H9 (cell line): Measurements from ENCODE around the gene CFAP410. TPM values are rescaled to one million over a fixed set of nuclear protein-coding genes. Genes with fewer than 3 reads are reported as not detected.

Experiments
- DNase-seq: peaks from one replicate; pipeline ENCODE4 v3.0.0-alpha.2; 2017
- H2AFZ ChIP-seq: one replicate; pipeline ENCODE4 v1.6.1; 2013; ENCODE audit warnings: mild to moderate bottlenecking, low read length, control low read depth, moderate library complexity
- H2AK5ac ChIP-seq: 2 replicates; pipeline ENCODE4 v1.6.1; 2013; ENCODE audit warnings: low read length, control low read depth, mixed read lengths; ENCODE audit not compliant: insufficient read length
- H2BK120ac ChIP-seq: one replicate; pipeline ENCODE4 v1.6.1; 2013; ENCODE audit warnings: low read depth, mild to moderate bottlenecking, low read length, control low read depth, inconsistent platforms; ENCODE audit not compliant: poor library complexity, severe bottlenecking
- H2BK12ac ChIP-seq: 2 replicates; pipeline ENCODE4 v1.6.1; 2013; ENCODE audit warnings: low read length, control low read depth, mixed read lengths, low read depth; ENCODE audit not compliant: insufficient read length
- H2BK15ac ChIP-seq: 2 replicates; pipeline ENCODE4 v1.6.1; 2013; ENCODE audit warnings: low read depth, low read length, control low read depth
- H2BK20ac ChIP-seq: one replicate; pipeline ENCODE4 v1.6.1; 2013; ENCODE audit warnings: low read depth, mild to moderate bottlenecking, low read length, control low read depth, inconsistent platforms; ENCODE audit not compliant: poor library complexity, severe bottlenecking
- H2BK5ac ChIP-seq: 2 replicates; pipeline ENCODE4 v1.6.1; 2013; ENCODE audit warnings: low read length, control low read depth, mixed read lengths; ENCODE audit not compliant: insufficient read length
- H3K14ac ChIP-seq: 2 replicates; pipeline ENCODE4 v1.6.1; 2013; ENCODE audit warnings: low read length, control low read depth; ENCODE audit not compliant: insufficient read depth
- H3K18ac ChIP-seq: 2 replicates; pipeline ENCODE4 v1.6.1; 2013; ENCODE audit warnings: low read depth, mild to moderate bottlenecking, mixed read lengths, low read length, control low read depth; ENCODE audit not compliant: insufficient read length
- H3K23ac ChIP-seq: 2 replicates; pipeline ENCODE4 v1.6.1; 2013; ENCODE audit warnings: low read length, control low read depth, mixed read lengths, low read depth; ENCODE audit not compliant: insufficient read length
- H3K23me2 ChIP-seq: 2 replicates; pipeline ENCODE4 v1.6.1; 2013; ENCODE audit warnings: low read depth, mild to moderate bottlenecking, mixed read lengths, low read length, control low read depth; ENCODE audit not compliant: insufficient read length, poor library complexity, severe bottlenecking
- H3K27ac ChIP-seq: 2 replicates; pipeline ENCODE4 v1.5.1; 2013; ENCODE audit warnings: low read length, control low read depth, mixed read lengths, low read depth; ENCODE audit not compliant: insufficient read length
- H3K27me3 ChIP-seq: 2 replicates; pipeline ENCODE4 v1.6.1; 2013; ENCODE audit warnings: low read length, control low read depth, inconsistent platforms; ENCODE audit not compliant: insufficient read depth
- H3K4ac ChIP-seq: 2 replicates; pipeline ENCODE4 v1.6.1; 2013; ENCODE audit warnings: low read depth, mild to moderate bottlenecking, control low read depth, inconsistent platforms, low read length, moderate library complexity
- H3K4me1 ChIP-seq: 2 replicates; pipeline ENCODE4 v1.6.1; 2013; ENCODE audit warnings: low read length, control low read depth, inconsistent platforms; ENCODE audit not compliant: insufficient read depth
- H3K4me2 ChIP-seq: 2 replicates; pipeline ENCODE4 v1.6.1; 2013; ENCODE audit warnings: low read length, control low read depth, mixed read lengths; ENCODE audit not compliant: insufficient read length, insufficient read depth
- H3K56ac ChIP-seq: 2 replicates; pipeline ENCODE4 v1.6.1; 2013; ENCODE audit warnings: low read depth, mild to moderate bottlenecking, mixed read lengths, low read length, control low read depth; ENCODE audit not compliant: insufficient read length
- H3K79me1 ChIP-seq: 2 replicates; pipeline ENCODE4 v1.6.1; 2013; ENCODE audit warnings: low read depth, mild to moderate bottlenecking, moderate library complexity, low read length, control low read depth, inconsistent platforms; ENCODE audit not compliant: insufficient read depth, poor library complexity, severe bottlenecking
- H3K79me2 ChIP-seq: 2 replicates; pipeline ENCODE4 v1.6.1; 2013; ENCODE audit warnings: low read length, control low read depth, inconsistent platforms; ENCODE audit not compliant: insufficient read depth
- H3K9ac ChIP-seq: 2 replicates; pipeline ENCODE4 v1.6.1; 2013; ENCODE audit warnings: low read length, control low read depth, mixed read lengths; ENCODE audit not compliant: insufficient read length; ENCODE audit errors: extremely low read depth
- H3K9me3 ChIP-seq: one replicate; pipeline ENCODE4 v1.6.1; 2013; ENCODE audit warnings: low read depth, low read length, inconsistent platforms; ENCODE audit not compliant: control insufficient read depth
- H3T11ph ChIP-seq: one replicate; pipeline ENCODE4 v1.6.1; 2013; ENCODE audit warnings: mild to moderate bottlenecking, low read length, control low read depth, inconsistent platforms
- H4K20me1 ChIP-seq: one replicate; pipeline ENCODE4 v1.6.1; 2013; ENCODE audit not compliant: control insufficient read depth, insufficient read length, insufficient read depth
- H4K5ac ChIP-seq: 2 replicates; pipeline ENCODE4 v1.6.1; 2013; ENCODE audit warnings: low read depth, mild to moderate bottlenecking, mixed read lengths, low read length, control low read depth; ENCODE audit not compliant: insufficient read length
- H4K8ac ChIP-seq: replicated peaks from 2 replicates; pipeline ENCODE4 v1.6.1; 2013; ENCODE audit warnings: low read length, control low read depth, mixed read lengths, low read depth; ENCODE audit not compliant: insufficient read length
- H4K91ac ChIP-seq: 2 replicates; pipeline ENCODE4 v1.6.1; 2013; ENCODE audit warnings: low read depth, mild to moderate bottlenecking, moderate library complexity, mixed read lengths, low read length, control low read depth; ENCODE audit not compliant: insufficient read length
- H3K27ac Mint-ChIP-seq, 3 experiments: 2 replicates in 2 of 3; 3 replicates in 1 of 3; pipeline ENCODE4 v1.8.0; 2020 to 2021; ENCODE audit warnings: mixed read lengths in 3 of 3, mild to moderate bottlenecking in 1 of 3, moderate library complexity in 1 of 3
- H3K27me3 Mint-ChIP-seq: 2 replicates; pipeline ENCODE4 v1.8.0; 2021; ENCODE audit warnings: low read depth, mild to moderate bottlenecking, moderate library complexity, mixed read lengths
- H3K36me3 Mint-ChIP-seq, 3 experiments: 2 replicates in 2 of 3; 3 replicates in 1 of 3; pipeline ENCODE4 v1.8.0; 2020 to 2021; ENCODE audit warnings: low read depth in 3 of 3, mixed read lengths in 3 of 3; ENCODE audit not compliant: insufficient read depth in 1 of 3
- H3K4me1 Mint-ChIP-seq, 2 experiments: 2 replicates each; pipeline ENCODE4 v1.8.0; 2020; ENCODE audit warnings: mixed read lengths in 2 of 2
- H3K4me3 Mint-ChIP-seq, 2 experiments: 2 replicates in 1 of 2; 3 replicates in 1 of 2; pipeline ENCODE4 v1.8.0; 2020 to 2021; ENCODE audit warnings: mild to moderate bottlenecking in 2 of 2, mixed read lengths in 2 of 2, moderate library complexity in 1 of 2
- H3K9me3 Mint-ChIP-seq, 2 experiments: 2 replicates in 1 of 2; 3 replicates in 1 of 2; pipeline ENCODE4 v1.8.0; 2020; ENCODE audit warnings: mild to moderate bottlenecking in 2 of 2, mixed read lengths in 2 of 2, moderate library complexity in 1 of 2
- WGBS: extraction: QIAGEN DNeasy Blood & Tissue Kit; methylation state at CpG from one replicate; pipeline ENCODE4 v1.1.7; 2013; ENCODE audit warnings: missing lambda C conversion rate, low lambda C conversion rate, mixed read lengths; ENCODE audit not compliant: insufficient read length; ENCODE audit errors: extremely low coverage; 5-methylcytosine and 5-hydroxymethylcytosine counted together
- total RNA-seq: library from RNA; stranded (reverse); gene quantifications from 2 replicates; pipeline ENCODE4 v1.2.1, GENCODE V29; 2021
- TF ChIP-seq, protein P1 (sequence below): fragments of 200-600 bp; sonication (generic); conservative IDR thresholded peaks from 3 replicates; pipeline ENCODE4 v1.8.0; 2021; ENCODE audit warnings: antibody characterized with exemption, mild to moderate bottlenecking

Gene CFAP410
- total RNA-seq, 1 experiment from 2014 or later, result 17.0 TPM

DNA sequence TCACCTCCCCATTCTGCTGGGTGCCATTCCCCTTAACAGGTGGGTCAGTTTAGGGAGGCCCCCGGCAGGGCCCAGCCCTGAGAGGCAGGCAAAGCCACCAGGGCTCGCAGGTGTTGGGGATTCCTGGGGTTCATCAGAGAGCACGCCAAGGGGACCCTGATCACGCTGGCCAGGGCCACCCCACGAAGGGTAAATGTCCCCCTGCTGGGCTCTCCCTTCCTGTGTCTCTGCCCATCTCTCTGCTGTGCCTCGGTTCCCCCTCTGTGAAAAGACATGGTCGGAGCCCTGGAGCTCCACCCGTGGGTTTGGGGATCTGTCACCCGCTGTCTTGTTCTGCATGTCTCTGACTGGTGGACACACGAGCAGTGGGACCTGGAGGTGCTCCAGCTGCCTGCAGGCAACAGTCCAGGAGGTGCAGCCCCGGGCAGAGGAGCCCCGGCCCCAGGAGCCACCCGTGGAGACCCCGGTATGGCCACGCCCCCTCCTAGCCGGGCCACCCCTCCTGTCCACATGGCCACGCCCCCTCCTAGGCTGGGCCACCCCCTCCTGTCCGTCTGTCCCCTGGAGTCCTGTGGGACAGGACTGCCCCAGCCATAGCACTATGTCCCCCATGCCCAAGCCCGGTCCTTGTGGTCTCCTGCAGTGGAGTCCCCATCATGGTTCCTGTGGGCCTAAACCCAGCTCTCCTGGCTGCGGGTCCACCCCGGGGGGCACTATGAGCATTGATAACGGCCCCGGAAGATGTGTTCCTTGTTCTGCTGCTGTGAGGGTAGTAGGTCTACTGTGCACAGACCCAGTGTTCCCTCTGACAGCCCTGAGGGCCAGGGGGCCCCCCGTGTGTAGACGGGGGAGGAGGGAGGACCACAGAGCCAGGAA, 47.0 kb downstream of the CFAP410 start:
- H3K4me3 Mint-ChIP-seq, result no peak overlapping the region
- Histone ChIP-seq H3K23ac (no peak overlapping the region), H3K14ac (no peak overlapping the region), H3K79me2 (no peaks in the 10 kb centered on the region), H2AK5ac (no peak overlapping the region), H2BK120ac (no peak overlapping the region), H2AFZ (no peak overlapping the region), H3K4me1 (no peaks in the 10 kb centered on the region), H3K9me3 (no peaks in the 10 kb centered on the region), H4K8ac (no peak overlapping the region), H2BK12ac (no peak overlapping the region), H2BK20ac (no peak overlapping the region), H4K91ac (no peak overlapping the region), H2BK15ac (no peak overlapping the region), H3K56ac (no peak overlapping the region), H3K23me2 (no peaks in the 10 kb centered on the region), H4K5ac (no peak overlapping the region), H3K79me1 (no peaks in the 10 kb centered on the region), H2BK5ac (no peak overlapping the region), H3K4ac (no peak overlapping the region), H3K27me3 (no peaks in the 10 kb centered on the region), H3K4me2 (no peak overlapping the region), H3K9ac (no peak overlapping the region), H3K27ac (no peak overlapping the region), H3K18ac (no peak overlapping the region), H4K20me1 (no peaks in the 10 kb centered on the region), H3T11ph (no peak overlapping the region)
- DNase-seq, result no peak
- no peak overlapping the region for H3K27ac Mint-ChIP-seq
- peaks cover 2% of the 10 kb centered on the region for H3K27me3 Mint-ChIP-seq
- no peaks in the 10 kb centered on the region for H3K36me3 Mint-ChIP-seq
- peaks cover 0 to 5% of the 10 kb centered on the region in 2 experiments; a peak in 1 of 4 replicates for H3K4me1 Mint-ChIP-seq
- no CpG with 5 or more reads among the region's 25 CpGs for WGBS
- TF ChIP-seq, protein P1, sequence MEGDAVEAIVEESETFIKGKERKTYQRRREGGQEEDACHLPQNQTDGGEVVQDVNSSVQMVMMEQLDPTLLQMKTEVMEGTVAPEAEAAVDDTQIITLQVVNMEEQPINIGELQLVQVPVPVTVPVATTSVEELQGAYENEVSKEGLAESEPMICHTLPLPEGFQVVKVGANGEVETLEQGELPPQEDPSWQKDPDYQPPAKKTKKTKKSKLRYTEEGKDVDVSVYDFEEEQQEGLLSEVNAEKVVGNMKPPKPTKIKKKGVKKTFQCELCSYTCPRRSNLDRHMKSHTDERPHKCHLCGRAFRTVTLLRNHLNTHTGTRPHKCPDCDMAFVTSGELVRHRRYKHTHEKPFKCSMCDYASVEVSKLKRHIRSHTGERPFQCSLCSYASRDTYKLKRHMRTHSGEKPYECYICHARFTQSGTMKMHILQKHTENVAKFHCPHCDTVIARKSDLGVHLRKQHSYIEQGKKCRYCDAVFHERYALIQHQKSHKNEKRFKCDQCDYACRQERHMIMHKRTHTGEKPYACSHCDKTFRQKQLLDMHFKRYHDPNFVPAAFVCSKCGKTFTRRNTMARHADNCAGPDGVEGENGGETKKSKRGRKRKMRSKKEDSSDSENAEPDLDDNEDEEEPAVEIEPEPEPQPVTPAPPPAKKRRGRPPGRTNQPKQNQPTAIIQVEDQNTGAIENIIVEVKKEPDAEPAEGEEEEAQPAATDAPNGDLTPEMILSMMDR, result no peak
- no peaks in the 10 kb centered on the region for H3K9me3 Mint-ChIP-seq
